Pancreas (tissue), 10 donors: ENCODE measurements around the gene GRIN2C. TPM values are rescaled to one million over a fixed set of nuclear protein-coding genes. Genes with fewer than 3 reads are reported as not detected.

Experiments used
- ATAC-seq, 4 donors: fragments of 200-7000 bp; cut with Tn5 transposase; one replicate each; pipeline versions ENCODE4 v1.8.0 to v1.9.1; 2020; ENCODE audit warnings: mild to moderate bottlenecking in 4 of 4, moderate library complexity in 4 of 4
- DNase-seq, 6 donors: peaks; one replicate each; pipeline ENCODE4 v3.0.0-alpha.2; 2020
- FAIRE-seq: peaks from 2 replicates; lab custom pipeline; 2012; peaks lifted over from hg19 to GRCh38; lab: Jason Lieb, UNC
- H3K27ac ChIP-seq, 4 donors: fragments of 200-600 bp; sonication (generic); 1 replicate in 3 of 4; 2 replicates in 1 of 4; pipeline versions ENCODE4 v1.5.0 to v1.8.0; 2020
- H3K27me3 ChIP-seq, 4 donors: fragments of 200-600 bp; one replicate each; pipeline ENCODE4 v1.8.0; 2021
- H3K36me3 ChIP-seq, 3 donors: fragments of 200-600 bp; sonication (generic) in 1 of 3; one replicate each; pipeline versions ENCODE4 v1.5.0 to v1.8.0; 2020 to 2021
- H3K4me1 ChIP-seq, 3 donors: fragments of 200-600 bp; one replicate each; pipeline ENCODE4 v1.8.0; 2021
- H3K4me3 ChIP-seq, 4 donors: fragments of 200-600 bp; sonication (generic) in 2 of 4; one replicate each; pipeline versions ENCODE4 v1.5.0 to v1.8.0; 2020 to 2021
- H3K9me3 ChIP-seq, 4 donors: fragments of 200-600 bp; one replicate each; pipeline ENCODE4 v1.8.0; 2021
- WGBS, 2 donors: extraction: QIAGEN DNeasy Blood & Tissue Kit; methylation state at CpG; one replicate each; pipeline ENCODE4 v1.1.7; 2013; 5-methylcytosine and 5-hydroxymethylcytosine counted together
- intact Hi-C, 3 donors: fragments of 100-400 bp; cut with DNase I; formaldehyde crosslinking; loops; one replicate each; pipeline versions ENCODE4 v1.11.1 to v1.14.2; 2022
- polyA plus RNA-seq, 2 donors: library from polyadenylated mRNA; stranded (reverse); fragments of 200-250 nt; gene quantifications; one replicate each; pipeline ENCODE4 v1.2.3, GENCODE V29; 2013
- total RNA-seq, 6 donors: library from RNA; stranded (reverse); fragmentation: NEBNext Ultra II Directional in 4 of 6; extraction: Animal tissue kit (Norgen Biotek cat#: 25700) in 4 of 6; gene quantifications; one replicate each; pipeline versions ENCODE4 v1.2.1 to v1.2.4, GENCODE V29; 2021 to 2023
- TF ChIP-seq, protein P1 (sequence below), 4 donors: fragments of 200-600 bp; sonication (generic) in 3 of 4; IDR thresholded peaks; one replicate each; pipeline versions ENCODE4 v1.5.0 to v1.8.0; 2021; ENCODE audit warnings: antibody characterized with exemption in 4 of 4
- donor health status: healthy with polysubstance abuse.
- donor health status: DM: no; HTN: no; CAD: no; lungs with moderate emphysema.
- donor health status: DM: no; HTN: no; CAD: no.
- donor health status: control.
- donor health status: control.
- donor health status: Bipolar disorder and iron deficiency.
- donor health status: DM: yes; HTN: yes; CAD: no.
- donor health status: DM: no; HTN: no; CAD: no.
- donor health status: DM: no; HTN: no; CAD: no.
- donor health status: DM: yes; HTN: yes; CAD: no.

The GRIN2C gene
- total and polyA plus RNA-seq, 8 donors = 0.03 to 0.15 (median 0.09) TPM; not detected in 3

- no peak overlapping the region for H3K4me3 ChIP-seq
- no peaks in the 10 kb centered on the region for H3K9me3 ChIP-seq
- no peak overlapping the region for H3K27ac ChIP-seq
- no peaks in the 10 kb centered on the region for H3K27me3 ChIP-seq
- WGBS, 2 donors = 52 to 58% methylated on average over 13 of the region's 13 CpGs
- DNase-seq (no peak), FAIRE-seq (no peak), ATAC-seq (no peak)
- TF ChIP-seq, protein P1, sequence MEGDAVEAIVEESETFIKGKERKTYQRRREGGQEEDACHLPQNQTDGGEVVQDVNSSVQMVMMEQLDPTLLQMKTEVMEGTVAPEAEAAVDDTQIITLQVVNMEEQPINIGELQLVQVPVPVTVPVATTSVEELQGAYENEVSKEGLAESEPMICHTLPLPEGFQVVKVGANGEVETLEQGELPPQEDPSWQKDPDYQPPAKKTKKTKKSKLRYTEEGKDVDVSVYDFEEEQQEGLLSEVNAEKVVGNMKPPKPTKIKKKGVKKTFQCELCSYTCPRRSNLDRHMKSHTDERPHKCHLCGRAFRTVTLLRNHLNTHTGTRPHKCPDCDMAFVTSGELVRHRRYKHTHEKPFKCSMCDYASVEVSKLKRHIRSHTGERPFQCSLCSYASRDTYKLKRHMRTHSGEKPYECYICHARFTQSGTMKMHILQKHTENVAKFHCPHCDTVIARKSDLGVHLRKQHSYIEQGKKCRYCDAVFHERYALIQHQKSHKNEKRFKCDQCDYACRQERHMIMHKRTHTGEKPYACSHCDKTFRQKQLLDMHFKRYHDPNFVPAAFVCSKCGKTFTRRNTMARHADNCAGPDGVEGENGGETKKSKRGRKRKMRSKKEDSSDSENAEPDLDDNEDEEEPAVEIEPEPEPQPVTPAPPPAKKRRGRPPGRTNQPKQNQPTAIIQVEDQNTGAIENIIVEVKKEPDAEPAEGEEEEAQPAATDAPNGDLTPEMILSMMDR (IDR thresholded peaks at IDR 0.05) = no peak
- intact Hi-C loops = no loop called here
- peaks cover 0 to 7% (median 6%) of the 10 kb centered on the region in 3 donors for H3K4me1 ChIP-seq
- H3K36me3 ChIP-seq = no peaks in the 10 kb centered on the region
Observed at GRCh38 chr17:74888469-74888868, 28.8 kb upstream of the GRIN2C start.

DNA sequence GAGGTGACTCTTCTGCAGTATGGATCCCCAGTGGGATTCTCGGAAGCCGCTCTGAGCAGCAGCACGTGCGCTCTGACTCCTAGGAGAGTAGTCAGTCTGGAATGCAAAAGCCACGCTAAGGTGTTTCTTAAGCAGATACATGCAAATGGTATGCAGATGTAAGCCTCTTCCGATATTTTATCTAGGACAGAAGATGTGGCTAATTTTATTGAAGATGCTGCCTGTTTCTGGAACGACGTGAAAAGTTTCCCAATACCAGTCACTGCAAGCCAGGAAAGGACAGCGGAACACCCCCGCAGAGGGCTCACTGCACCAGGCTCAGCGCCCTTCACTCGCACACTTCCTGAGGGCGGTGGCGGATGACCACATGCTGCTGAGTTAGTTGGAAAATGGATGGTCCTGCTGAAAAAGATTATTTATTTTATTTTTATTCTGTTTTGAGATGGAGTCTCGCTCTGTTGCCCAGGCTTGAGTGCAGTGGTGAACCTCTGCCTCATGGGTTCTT lies 23.6 kb upstream of the GRIN2C start:
- H3K27ac ChIP-seq = no peak overlapping the region
- H3K9me3 ChIP-seq = no peaks in the 10 kb centered on the region
- no peaks in the 10 kb centered on the region for H3K27me3 ChIP-seq
- WGBS, 2 donors = 75 to 86% methylated on average over 15 of the region's 15 CpGs
- no peak overlapping the region for H3K4me3 ChIP-seq
- TF ChIP-seq, protein P1 (IDR thresholded peaks at IDR 0.05) = no peak
- ATAC-seq (no peak), FAIRE-seq (no peak), DNase-seq (peak in 1 of 6 donors; percentile 34)
- no peaks in the 10 kb centered on the region for H3K36me3 ChIP-seq
- intact Hi-C loops = no loop called here
- H3K4me1 ChIP-seq = no peaks in the 10 kb centered on the region

- ATAC-seq (no peak), FAIRE-seq (no peak), DNase-seq (peak in 1 of 6 donors; percentile 43)
- Histone ChIP-seq H3K27ac (no peak overlapping the region), H3K27me3 (no peaks in the 10 kb centered on the region), H3K4me3 (no peak overlapping the region), H3K36me3 (no peaks in the 10 kb centered on the region), H3K4me1 (peaks cover 0 to 4% (median 2%) of the 10 kb centered on the region in 3 donors), H3K9me3 (no peaks in the 10 kb centered on the region)
- TF ChIP-seq, protein P1 (IDR thresholded peaks at IDR 0.05) = no peak
- WGBS, 2 donors = 56 to 72% methylated on average over 20 of the region's 20 CpGs
- intact Hi-C loops = no loop called here
Observed at GRCh38 chr17:74882517-74883240, 23.0 kb upstream of the GRIN2C start.

DNA sequence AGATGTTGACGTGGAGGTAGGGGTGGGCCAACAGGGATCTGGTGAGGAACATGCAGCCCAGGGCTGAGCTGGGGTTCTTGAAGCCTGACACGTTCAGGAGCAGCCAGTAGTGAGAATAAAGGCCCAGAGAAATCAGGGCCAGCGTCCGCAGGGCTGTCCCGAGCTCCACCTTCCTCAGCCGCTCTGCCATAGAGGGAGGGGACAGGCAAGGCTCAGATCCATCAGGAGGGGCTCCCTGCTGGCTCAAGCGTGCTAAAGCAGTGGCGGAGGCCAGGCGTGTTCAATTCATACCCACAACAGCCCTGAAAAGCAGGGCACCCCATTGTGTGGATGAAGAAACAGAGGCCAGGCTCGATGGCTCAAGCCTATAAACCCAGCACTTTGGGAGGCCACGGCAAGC lies 21.4 kb upstream of the GRIN2C start:
- H3K4me3 ChIP-seq = no peak overlapping the region
- H3K9me3 ChIP-seq = no peaks in the 10 kb centered on the region
- FAIRE-seq (no peak), ATAC-seq (no peak), DNase-seq (no peak)
- H3K27me3 ChIP-seq = no peaks in the 10 kb centered on the region
- no peaks in the 10 kb centered on the region for H3K36me3 ChIP-seq
- peaks cover 0 to 9% (median 6%) of the 10 kb centered on the region in 3 donors for H3K4me1 ChIP-seq
- 70 to 78% methylated on average over 11 of the region's 11 CpGs for WGBS, 2 donors
- TF ChIP-seq, protein P1 (IDR thresholded peaks at IDR 0.05) = no peak
- no peak overlapping the region for H3K27ac ChIP-seq
- intact Hi-C loops = no loop called here

DNA sequence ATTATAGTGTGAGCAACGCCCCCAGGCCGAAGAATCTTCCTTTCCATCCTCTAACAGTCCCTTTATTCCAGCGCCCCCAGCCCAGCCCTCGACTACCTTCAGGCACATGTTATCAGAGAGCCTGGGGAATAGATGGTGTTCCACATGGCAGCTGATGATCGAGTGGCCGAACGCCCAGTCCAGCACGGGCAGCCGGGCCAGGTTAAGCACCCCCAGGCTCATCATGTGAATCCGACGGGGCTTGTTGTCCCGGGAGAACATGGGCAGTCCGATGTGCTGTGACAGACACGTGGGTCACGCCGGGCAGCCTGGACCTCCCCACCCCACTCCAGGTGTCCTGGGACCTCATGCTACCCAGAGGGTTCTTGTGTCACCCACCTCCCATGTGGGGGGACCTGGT lies 19.6 kb upstream of the GRIN2C start:
- TF ChIP-seq, protein P1 (IDR thresholded peaks at IDR 0.05) = no peak
- H3K27me3 ChIP-seq = no peaks in the 10 kb centered on the region
- intact Hi-C loops = no loop called here
- peaks cover 6 to 19% (median 6%) of the 10 kb centered on the region in 3 donors for H3K4me1 ChIP-seq
- ATAC-seq (no peak), DNase-seq (peak in 1 of 6 donors; percentile 14), FAIRE-seq (no peak)
- H3K9me3 ChIP-seq = no peaks in the 10 kb centered on the region
- H3K27ac ChIP-seq = no peak overlapping the region
- 81 to 87% methylated on average over 16 of the region's 16 CpGs for WGBS, 2 donors
- no peak overlapping the region for H3K4me3 ChIP-seq
- H3K36me3 ChIP-seq = no peaks in the 10 kb centered on the region
